LNCaP clone FGC (cell line): ENCODE measurements around the gene ERMN.

ENCODE experiments used
- DNase-seq: peaks from one replicate; pipeline ENCODE4 v3.0.0-alpha.2; 2011; ENCODE audit warnings: low read depth
- H3K4me3 ChIP-seq: 2 replicates; pipeline ENCODE4 v1.5.1; 2011; ENCODE audit warnings: mild to moderate bottlenecking, low read depth, low read length, control low read depth
- TF ChIP-seq, protein P1 (sequence below): IDR thresholded peaks from 2 replicates; pipeline ENCODE4 v1.5.1; 2012; ENCODE audit warnings: mild to moderate bottlenecking; ENCODE audit not compliant: control insufficient read depth, insufficient read depth; ENCODE audit errors: extremely low read depth

ERMN gene

DNA sequence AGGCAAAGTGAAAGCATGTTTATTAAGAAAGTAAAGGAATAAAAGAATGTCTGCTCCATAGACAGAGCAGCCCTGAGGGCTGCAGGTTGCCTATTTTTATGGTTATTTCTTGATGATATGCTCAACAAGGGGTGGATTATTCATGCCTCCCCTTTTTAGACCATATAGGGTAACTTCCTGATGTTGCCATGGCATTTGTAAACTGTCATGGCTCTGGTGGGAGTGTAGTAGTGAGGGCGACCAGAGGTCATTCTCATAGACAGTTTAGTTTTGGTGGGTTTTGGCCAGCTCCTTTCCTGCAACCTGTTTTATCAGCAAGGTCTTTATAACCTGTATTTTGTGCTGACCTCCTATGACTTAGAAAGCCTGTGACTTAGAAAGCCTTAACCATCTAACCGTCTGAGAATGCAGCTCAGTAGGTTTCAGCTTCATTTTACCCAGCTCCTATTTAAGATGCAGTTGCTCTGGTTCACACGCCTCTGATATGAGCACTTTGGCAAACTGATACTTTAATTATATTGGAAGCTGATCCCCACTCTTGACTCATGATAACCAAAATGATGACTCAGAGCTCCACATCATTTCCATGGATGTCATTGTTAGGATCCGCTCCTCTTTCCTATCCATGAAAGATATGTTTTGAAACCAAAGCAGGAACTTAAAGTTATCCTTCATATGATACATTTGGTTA, 14.5 kb upstream of the ERMN start:
- DNase-seq, result no peak
- TF ChIP-seq, protein P1, sequence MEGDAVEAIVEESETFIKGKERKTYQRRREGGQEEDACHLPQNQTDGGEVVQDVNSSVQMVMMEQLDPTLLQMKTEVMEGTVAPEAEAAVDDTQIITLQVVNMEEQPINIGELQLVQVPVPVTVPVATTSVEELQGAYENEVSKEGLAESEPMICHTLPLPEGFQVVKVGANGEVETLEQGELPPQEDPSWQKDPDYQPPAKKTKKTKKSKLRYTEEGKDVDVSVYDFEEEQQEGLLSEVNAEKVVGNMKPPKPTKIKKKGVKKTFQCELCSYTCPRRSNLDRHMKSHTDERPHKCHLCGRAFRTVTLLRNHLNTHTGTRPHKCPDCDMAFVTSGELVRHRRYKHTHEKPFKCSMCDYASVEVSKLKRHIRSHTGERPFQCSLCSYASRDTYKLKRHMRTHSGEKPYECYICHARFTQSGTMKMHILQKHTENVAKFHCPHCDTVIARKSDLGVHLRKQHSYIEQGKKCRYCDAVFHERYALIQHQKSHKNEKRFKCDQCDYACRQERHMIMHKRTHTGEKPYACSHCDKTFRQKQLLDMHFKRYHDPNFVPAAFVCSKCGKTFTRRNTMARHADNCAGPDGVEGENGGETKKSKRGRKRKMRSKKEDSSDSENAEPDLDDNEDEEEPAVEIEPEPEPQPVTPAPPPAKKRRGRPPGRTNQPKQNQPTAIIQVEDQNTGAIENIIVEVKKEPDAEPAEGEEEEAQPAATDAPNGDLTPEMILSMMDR, result no peak
- H3K4me3 ChIP-seq, result no peak overlapping the region

DNA sequence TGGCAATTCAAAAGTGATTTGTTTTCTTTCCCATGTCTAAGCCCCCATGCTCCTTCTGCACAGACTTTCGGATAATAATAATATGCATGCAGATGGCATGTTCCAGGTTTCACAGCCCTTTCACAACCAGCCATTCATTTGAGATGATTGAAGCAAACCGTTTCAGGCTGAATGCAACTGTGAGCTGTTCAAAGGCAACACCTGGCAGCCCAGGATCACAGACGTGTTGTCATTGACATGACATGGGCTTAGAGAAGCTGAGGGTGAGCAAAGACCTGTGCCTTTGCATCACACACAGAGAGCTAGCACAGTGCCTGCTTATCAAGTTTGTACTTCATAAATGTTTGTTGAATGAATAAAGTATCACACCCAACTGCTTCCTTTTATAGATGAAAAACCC, 12.4 kb upstream of the ERMN start:
- TF ChIP-seq, protein P1, result no peak
- no peak for DNase-seq

DNA sequence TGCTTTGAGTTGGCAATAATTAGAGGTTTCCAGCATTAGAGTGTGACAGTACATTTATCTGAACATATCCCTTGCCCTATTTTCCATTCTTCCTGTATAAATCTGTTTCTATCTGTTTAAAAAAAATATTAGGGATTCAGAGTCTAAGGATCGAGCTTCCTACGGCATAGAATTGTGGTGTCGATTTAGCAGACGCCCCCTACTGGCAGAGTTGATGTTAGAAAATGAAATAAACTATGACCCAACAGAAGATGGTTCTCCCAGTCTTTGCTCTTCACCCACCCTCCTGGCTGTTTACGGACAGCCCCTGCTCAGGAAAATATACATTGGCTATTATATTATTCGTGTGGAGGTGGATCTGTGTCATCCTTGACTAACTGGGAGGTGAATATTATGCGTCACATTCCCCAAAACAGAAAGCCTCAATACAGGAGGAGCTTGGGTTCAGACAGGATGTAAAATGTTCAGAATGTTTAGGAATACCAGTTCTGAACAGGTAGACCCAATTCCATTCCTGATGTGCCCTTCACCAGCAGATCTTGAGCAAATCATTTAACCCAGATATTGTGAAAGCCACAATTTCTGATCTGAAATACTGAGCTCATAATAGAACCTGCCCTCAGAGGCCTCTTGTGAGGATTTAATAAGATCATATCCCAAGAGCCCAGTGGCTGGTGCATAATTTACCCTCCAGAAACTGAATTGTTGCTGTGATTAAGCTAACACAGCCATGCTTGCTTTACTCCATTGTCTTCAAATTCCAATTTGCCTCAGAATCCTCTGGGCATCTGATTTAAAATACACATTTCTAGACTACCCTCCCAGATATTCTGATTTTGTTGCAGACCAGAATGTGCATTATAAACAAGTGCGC, 10.8 kb upstream of the ERMN start:
- TF ChIP-seq, protein P1, result peak; percentile 65
- no peak for DNase-seq
- no peak overlapping the region for H3K4me3 ChIP-seq

More for the DNA sequence above, 12.4 kb upstream of the ERMN start:
- no peak overlapping the region for H3K4me3 ChIP-seq

DNA sequence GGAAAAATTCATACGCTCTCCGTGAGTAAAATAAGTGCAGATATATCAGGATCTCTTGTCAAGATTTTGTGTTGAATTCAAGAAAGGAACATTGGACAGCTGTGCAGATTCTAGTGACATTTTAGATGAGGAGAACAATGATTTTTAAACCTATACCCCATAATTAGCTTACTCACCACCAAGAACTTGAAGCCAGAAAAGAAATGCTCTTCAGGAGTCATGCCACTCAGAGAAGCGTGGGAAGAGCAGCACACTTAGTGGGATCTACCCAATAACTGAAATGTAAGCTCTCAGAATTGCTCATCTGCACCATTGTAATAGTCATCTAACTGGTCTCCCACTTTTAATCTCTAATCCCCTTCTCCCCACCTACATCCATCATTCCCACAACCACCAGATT, 9.2 kb upstream of the ERMN start:
- H3K4me3 ChIP-seq, result no peak overlapping the region
- DNase-seq, result no peak
- TF ChIP-seq, protein P1, result no peak

DNA sequence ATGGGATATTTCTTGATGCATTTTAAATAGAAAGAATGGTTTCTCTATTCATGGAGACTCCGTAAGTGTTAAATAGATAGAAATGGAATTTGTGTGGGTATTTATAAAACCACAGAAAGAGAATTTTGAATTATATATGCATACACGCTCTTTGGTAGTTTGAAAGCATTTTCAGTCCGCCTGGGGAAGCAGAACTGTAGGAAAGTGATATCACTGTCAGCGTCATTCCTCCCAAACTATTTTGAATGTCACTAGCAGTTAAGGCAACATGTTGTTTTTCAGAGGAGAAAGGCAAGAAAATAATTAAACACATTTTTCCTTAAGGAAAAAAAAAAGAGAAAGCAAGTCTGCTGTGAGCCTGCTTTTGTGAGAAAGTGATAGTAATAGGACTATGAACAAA, 8.7 kb upstream of the ERMN start:
- DNase-seq, result no peak
- no peak overlapping the region for H3K4me3 ChIP-seq
- TF ChIP-seq, protein P1, result no peak

DNA sequence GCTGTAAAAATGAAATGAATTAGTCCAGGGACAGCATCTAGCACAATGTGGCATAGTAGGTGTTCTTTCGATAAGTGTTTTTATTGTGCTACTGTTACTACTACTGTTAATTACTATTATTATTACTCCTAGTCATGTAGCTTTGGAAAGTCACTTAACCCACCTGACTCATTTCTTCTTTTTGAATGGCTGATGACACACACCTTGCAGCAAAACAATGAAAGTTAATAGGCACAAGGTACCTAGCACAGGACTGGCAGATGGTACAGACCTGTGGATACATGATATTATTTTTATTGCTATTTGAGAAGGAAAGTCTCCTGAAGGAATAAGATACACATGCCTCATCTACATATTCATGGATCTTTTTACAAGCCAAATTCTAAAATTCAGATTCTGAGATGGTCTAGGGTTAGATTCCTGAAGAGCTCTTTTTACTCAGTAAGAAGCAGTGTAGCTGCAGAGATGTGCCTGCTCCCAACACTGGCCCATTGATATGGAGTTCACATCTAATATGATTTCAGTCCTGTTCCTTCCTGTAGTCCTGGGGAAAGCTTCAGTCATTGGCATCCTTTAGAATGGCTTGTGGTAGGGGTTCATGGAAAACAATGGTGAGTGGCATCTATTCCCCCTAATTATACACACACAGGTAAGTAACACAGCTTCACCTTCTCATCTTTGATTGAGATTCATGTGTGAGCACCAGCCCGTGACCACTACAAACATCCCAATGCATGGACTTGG, 7.9 kb upstream of the ERMN start:
- no peak for DNase-seq
- TF ChIP-seq, protein P1, result no peak
- H3K4me3 ChIP-seq, result no peak overlapping the region
